HEK293T (cell line): ENCODE results near the gene TEX9.

Experiments used
- CTCF ChIA-PET: fragments of 350-600 bp; formaldehyde crosslinking; extraction: SDS; loops from one replicate; lab custom pipeline; 2021; ENCODE audit warnings: antibody characterized with exemption, inconsistent platforms; lab: Yijun Ruan, JAX
- POLR2A ChIA-PET: fragments of 350-600 bp; formaldehyde crosslinking; extraction: SDS; loops from one replicate; lab custom pipeline; 2020; ENCODE audit warnings: antibody characterized with exemption, inconsistent platforms; lab: Yijun Ruan, JAX
- DNase-seq: peaks from one replicate; pipeline ENCODE4 v3.0.0; 2012; ENCODE audit warnings: mixed read lengths; ENCODE audit errors: extremely low spot score
- ARNT ChIP-seq: fragments of 450-650 bp; IDR thresholded peaks from 2 replicates; pipeline ENCODE4 v1.6.1; 2017; ENCODE audit warnings: mild to moderate bottlenecking
- BHLHE40 ChIP-seq: fragments of 450-650 bp; IDR thresholded peaks from 2 replicates; pipeline ENCODE4 v1.6.1; 2016; ENCODE audit warnings: mild to moderate bottlenecking, moderate library complexity, borderline replicate concordance
- CTBP1 ChIP-seq: fragments of 450-650 bp; IDR thresholded peaks from 2 replicates; pipeline ENCODE4 v1.6.1; 2016; ENCODE audit warnings: borderline replicate concordance
- ELF4 ChIP-seq: fragments of 450-650 bp; IDR thresholded peaks from 2 replicates; pipeline ENCODE4 v1.6.1; 2017; ENCODE audit warnings: antibody characterized with exemption
- FOXA1 ChIP-seq: fragments of 450-650 bp; IDR thresholded peaks from 2 replicates; pipeline ENCODE4 v1.6.1; 2016; ENCODE audit warnings: mild to moderate bottlenecking
- FOXK2 ChIP-seq: fragments of 450-650 bp; IDR thresholded peaks from 2 replicates; pipeline ENCODE4 v1.6.1; 2016; ENCODE audit warnings: mild to moderate bottlenecking
- FOXM1 ChIP-seq: fragments of 450-650 bp; IDR thresholded peaks from 2 replicates; pipeline ENCODE4 v1.6.1; 2017; ENCODE audit warnings: mild to moderate bottlenecking, borderline replicate concordance
- HDGF ChIP-seq: fragments of 450-650 bp; IDR thresholded peaks from 2 replicates; pipeline ENCODE4 v1.6.1; 2017; ENCODE audit warnings: antibody characterized with exemption, borderline replicate concordance
- L3MBTL2 ChIP-seq: fragments of 450-650 bp; conservative IDR thresholded peaks from 2 replicates; pipeline ENCODE4 v1.6.1; 2016; ENCODE audit warnings: mild to moderate bottlenecking
- LEF1 ChIP-seq: fragments of 450-650 bp; IDR thresholded peaks from 2 replicates; pipeline ENCODE4 v1.6.1; 2017; ENCODE audit warnings: mild to moderate bottlenecking, borderline replicate concordance
- NFRKB ChIP-seq: fragments of 450-650 bp; IDR thresholded peaks from 2 replicates; pipeline ENCODE4 v1.6.1; 2016; ENCODE audit warnings: mild to moderate bottlenecking, moderate library complexity
- SP1 ChIP-seq: fragments of 450-650 bp; IDR thresholded peaks from 2 replicates; pipeline ENCODE4 v1.6.1; 2017
- SUZ12 ChIP-seq: fragments of 450-650 bp; IDR thresholded peaks from 2 replicates; pipeline ENCODE4 v1.6.1; 2016; ENCODE audit warnings: mild to moderate bottlenecking
- TARDBP ChIP-seq: fragments of 450-650 bp; IDR thresholded peaks from 2 replicates; pipeline ENCODE4 v1.6.1; 2016
- ZNF384 ChIP-seq: fragments of 450-650 bp; IDR thresholded peaks from 2 replicates; pipeline ENCODE4 v1.6.1; 2016
- TF ChIP-seq, protein P1 (sequence below): fragments of 450-650 bp; IDR thresholded peaks from 2 replicates; pipeline ENCODE4 v1.6.1; 2016

TEX9 gene

DNA sequence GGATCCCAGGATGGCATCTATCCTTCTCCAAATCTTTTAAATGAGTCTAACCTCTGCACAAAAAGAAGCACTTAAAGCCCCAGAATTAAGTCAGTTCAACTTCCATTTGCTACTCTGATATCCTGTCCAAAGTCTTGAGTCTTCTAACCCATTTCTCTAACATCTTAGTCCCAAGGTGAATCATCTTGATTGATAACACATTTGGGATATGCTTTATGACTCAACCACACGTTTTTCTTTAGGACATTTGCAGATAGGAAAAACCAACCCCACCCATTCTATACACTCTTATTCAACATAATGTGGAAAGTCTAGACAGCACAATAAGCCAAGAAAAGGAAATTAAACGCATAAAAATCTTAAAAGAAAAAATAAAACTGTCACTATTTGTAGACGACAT is 18.8 kb upstream of the TEX9 start:
- ChIA-PET POLR2A (no interaction called here), CTCF (no interaction called here)
- DNase-seq: no peak
- no peak for TF ChIP-seq HDGF
- no peak for TF ChIP-seq ARNT
- no peak for TF ChIP-seq TARDBP
- TF ChIP-seq SP1: no peak
- no peak for TF ChIP-seq SUZ12
- TF ChIP-seq FOXK2: no peak
- TF ChIP-seq ZNF384: no peak
- no peak for TF ChIP-seq CTBP1
- no peak for TF ChIP-seq NFRKB
- no peak for TF ChIP-seq FOXA1
- TF ChIP-seq LEF1: no peak
- TF ChIP-seq BHLHE40: no peak
- no peak for TF ChIP-seq L3MBTL2
- no peak for TF ChIP-seq ELF4
- TF ChIP-seq, protein P1, sequence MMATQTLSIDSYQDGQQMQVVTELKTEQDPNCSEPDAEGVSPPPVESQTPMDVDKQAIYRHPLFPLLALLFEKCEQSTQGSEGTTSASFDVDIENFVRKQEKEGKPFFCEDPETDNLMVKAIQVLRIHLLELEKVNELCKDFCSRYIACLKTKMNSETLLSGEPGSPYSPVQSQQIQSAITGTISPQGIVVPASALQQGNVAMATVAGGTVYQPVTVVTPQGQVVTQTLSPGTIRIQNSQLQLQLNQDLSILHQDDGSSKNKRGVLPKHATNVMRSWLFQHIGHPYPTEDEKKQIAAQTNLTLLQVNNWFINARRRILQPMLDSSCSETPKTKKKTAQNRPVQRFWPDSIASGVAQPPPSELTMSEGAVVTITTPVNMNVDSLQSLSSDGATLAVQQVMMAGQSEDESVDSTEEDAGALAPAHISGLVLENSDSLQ: no peak
- no peak for TF ChIP-seq FOXM1

DNA sequence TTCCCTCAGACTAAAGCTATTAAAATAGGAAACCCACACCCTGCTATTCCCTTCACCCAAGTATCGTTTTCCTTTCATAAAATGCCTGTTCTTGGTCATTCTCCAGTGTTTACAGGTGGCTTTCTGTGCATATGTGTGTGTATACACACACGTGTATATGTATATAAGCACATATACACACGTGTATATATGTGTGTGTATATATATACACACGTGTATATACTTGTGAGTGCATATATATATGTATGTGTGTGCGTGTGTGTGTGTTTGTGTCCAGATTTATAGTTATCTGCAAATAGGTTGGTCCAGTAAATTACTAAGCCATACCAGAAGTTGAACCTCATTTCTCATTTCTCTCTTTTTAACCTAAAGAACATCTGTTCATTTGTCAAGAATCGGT is 15.7 kb upstream of the TEX9 start:
- no peak for TF ChIP-seq NFRKB
- no peak for TF ChIP-seq BHLHE40
- TF ChIP-seq LEF1: no peak
- TF ChIP-seq ARNT: no peak
- no peak for TF ChIP-seq FOXM1
- TF ChIP-seq SP1: no peak
- POLR2A ChIA-PET: no interaction called here
- DNase-seq: no peak
- CTCF ChIA-PET: no interaction called here

DNA sequence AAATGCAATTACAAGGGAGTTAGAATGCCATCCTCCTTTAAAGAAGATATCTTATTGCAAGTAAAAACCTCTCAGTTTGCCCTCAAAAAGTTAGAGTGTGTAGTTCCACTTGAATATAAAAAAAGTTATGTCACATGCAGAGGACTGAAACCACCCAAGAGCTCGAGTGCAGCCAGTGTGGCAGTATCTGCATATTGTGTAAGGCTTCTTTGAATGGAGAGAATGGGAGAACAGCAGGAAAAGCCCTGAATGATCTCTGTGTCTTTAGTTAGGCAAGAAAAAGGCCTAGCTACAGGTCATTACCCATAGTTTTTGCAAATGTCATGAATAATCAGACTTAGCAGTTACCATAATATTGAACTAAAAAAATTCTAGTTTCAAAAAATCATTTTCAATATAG is 13.9 kb upstream of the TEX9 start:
- ChIA-PET CTCF (no interaction called here), POLR2A (no interaction called here)
- TF ChIP-seq ZNF384 (no peak), BHLHE40 (no peak), ELF4 (no peak), FOXM1 (no peak), ARNT (no peak), FOXA1 (no peak), FOXK2 (no peak), CTBP1 (no peak), LEF1 (no peak), SUZ12 (no peak), HDGF (no peak), SP1 (no peak)
- DNase-seq: no peak

DNA sequence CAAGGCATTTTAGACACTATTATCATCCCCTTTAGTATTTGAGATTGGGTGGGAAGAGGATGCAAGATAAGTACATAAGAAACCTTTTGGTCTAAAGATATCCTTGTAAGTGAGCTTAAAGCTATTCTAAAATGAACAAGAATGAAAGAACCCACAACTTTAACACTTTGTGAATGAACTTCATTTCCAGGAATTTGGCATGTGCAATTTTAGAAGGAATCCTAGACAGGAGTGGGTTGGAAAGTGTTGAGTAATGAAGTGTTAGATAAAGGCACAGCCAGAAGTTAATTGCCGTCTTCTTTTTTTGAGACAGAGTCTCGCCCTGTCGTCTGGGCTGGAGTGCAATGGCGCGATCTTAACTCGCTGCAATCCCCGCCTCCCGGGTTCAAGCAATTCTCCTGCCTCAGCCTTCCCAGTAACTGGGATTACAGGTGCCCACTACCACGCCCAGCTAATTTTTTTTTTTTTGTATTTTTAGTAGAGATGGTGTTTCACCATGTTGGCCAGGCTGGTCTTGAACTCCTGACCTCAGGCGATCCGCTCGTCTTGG is 13.2 kb upstream of the TEX9 start:
- ChIA-PET POLR2A (no interaction called here), CTCF (no interaction called here)
- TF ChIP-seq LEF1 (no peak), ELF4 (no peak), ARNT (no peak), TARDBP (no peak), ZNF384 (no peak), SUZ12 (no peak), FOXA1 (no peak), HDGF (no peak), FOXM1 (no peak), SP1 (no peak), BHLHE40 (no peak), NFRKB (no peak), FOXK2 (no peak), L3MBTL2 (no peak), CTBP1 (no peak)
- TF ChIP-seq, protein P1: no peak
- no peak for DNase-seq

DNA sequence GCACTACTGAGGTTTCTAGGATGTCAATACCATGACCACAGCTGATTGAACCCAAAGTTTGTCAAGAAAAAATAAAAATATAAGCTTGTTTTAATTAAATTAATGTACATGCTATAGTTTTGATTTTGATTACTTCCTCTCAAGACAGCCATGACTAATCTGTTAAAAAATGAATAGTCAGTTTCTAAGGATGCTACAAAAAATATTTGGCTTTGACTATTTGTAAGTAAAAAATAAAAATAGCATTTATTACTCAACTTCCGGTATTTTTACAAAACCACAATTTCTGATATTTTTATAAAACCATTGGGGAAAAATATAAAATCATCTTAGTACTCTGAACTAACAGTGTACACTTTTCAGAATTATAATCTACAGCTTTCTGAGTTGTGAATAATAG is 12.1 kb upstream of the TEX9 start:
- ChIA-PET CTCF (no interaction called here), POLR2A (interaction anchor here (0.8 kb wide), 1 partner anchor 12 kb away, joined by 3 read pairs; no protein-coding TSS in a partner anchor)
- no peak for DNase-seq
- no peak for TF ChIP-seq SP1
- TF ChIP-seq, protein P1: no peak
- TF ChIP-seq ZNF384: no peak
- TF ChIP-seq FOXA1: no peak
- TF ChIP-seq L3MBTL2: no peak
- no peak for TF ChIP-seq TARDBP
- no peak for TF ChIP-seq FOXK2
- no peak for TF ChIP-seq CTBP1
- TF ChIP-seq FOXM1: no peak
- TF ChIP-seq SUZ12: no peak
- TF ChIP-seq ELF4: no peak

DNA sequence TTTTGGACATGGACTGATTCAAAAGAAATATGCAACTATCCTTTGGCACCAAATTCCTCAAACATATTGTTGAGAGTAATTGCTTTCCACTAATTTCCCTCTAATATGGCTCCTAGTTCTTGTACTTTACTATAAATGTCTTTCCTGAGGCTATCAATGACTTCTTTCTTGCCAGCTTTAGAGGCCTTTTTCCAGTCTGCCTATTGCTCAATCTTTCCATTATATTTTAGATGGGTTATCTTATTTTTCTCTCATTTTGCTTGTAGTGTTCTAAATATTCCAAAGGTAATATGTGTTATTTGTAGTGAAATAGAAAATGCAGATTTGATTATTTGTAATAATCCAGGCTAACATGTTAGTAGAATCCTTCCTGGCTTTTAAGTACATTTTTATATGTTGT is 11.5 kb upstream of the TEX9 start:
- ChIA-PET CTCF (no interaction called here), POLR2A (interaction anchor here (0.8 kb wide), 1 partner anchor 11 kb away, joined by 3 read pairs; no protein-coding TSS in a partner anchor)
- TF ChIP-seq BHLHE40 (no peak), SP1 (no peak)
- TF ChIP-seq, protein P1: no peak

More for the DNA sequence above, 11.5 kb upstream of the TEX9 start:
- DNase-seq: no peak
